Right ventricle myocardium superior (tissue), 1 donor: Measurements from ENCODE around the gene CENPP. TPM values are rescaled to one million over a fixed set of nuclear protein-coding genes. Genes with fewer than 3 reads are reported as not detected.

Experiments used
- ATAC-seq: fragments of 200-7000 bp; cut with Tn5 transposase; one replicate; pipeline ENCODE4 v1.9.1; 2020; ENCODE audit warnings: mild to moderate bottlenecking; ENCODE audit not compliant: poor library complexity
- DNase-seq: peaks from one replicate; pipeline ENCODE4 v3.0.0-alpha.2; 2020
- intact Hi-C: fragments of 100-400 bp; cut with DNase I; formaldehyde crosslinking; loops from one replicate; pipeline ENCODE4 v1.11.2; 2022
- total RNA-seq: library from RNA; stranded (reverse); fragmentation: NEBNext Ultra II Directional; extraction: Animal tissue kit (Norgen Biotek cat#: 25700); gene quantifications from one replicate; pipeline ENCODE4 v1.2.1, GENCODE V29; 2021
- donor health status: DM: no; HTN: yes; CAD: no; lungs with severe emphysema.

CENPP gene
- total RNA-seq, 1 donor from 2014 or later, result 3.0 TPM

DNA sequence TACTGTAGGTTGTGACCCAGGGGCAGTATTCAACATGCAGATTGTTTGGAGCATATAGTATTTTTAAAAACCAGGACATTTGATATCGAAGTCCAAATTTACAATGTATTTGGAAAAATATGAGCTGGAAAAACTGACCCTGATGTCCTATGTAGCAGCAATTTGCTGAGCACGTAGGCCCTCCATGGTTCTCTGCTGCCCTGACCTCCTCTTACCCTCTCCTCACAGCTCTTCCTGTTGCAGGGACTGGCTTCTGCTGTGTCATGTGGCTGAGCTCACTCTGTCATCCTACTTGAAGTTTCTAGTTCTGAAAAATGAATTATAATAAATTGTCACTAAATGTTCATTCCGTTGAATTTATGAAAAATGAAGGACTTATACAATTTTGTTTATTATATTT lies 160.6 kb downstream of the CENPP start:
- ATAC-seq (no peak), DNase-seq (no peak)
- intact Hi-C loops, result no loop called here

DNA sequence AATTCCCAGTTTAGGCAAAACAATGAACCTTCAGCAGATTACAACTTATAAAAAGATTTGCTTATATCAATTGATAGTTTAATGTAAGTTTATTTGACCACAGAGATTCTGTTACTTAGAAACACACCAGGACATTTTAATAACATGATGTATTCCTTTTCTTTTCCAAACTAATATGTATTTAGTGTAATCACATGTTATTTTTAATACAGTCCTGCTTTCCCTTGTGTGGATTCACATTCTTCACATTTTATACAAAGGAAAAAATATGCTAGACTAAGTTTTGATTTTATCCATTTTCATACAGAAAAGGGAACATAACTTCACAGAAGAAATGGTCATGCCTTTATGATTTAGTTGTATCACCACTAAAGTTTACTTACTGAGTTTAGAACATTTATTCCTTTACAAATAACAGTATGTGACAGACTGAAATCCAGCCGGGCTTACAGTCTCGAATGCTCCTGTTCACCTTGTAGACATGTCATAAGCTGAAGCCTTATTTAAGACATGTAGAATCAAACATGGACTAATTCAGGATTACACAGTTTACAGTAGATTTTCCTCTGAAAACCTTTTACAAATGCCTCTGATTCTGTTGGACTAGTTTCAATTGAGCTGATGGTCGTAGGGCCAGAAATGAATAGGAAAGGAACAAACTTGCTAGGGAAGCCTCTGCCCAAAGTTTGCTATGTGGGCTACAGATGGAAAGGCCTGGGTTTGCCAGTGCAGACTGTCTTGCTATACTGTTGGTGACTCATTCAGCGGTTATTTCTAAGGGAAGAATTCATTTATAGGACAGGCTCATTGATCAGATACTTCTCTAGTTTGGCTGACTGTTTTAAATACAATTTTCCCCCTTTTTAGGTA lies 163.2 kb downstream of the CENPP start:
- intact Hi-C loops, result no loop called here
- ATAC-seq, result no peak
- DNase-seq, result no peak

DNA sequence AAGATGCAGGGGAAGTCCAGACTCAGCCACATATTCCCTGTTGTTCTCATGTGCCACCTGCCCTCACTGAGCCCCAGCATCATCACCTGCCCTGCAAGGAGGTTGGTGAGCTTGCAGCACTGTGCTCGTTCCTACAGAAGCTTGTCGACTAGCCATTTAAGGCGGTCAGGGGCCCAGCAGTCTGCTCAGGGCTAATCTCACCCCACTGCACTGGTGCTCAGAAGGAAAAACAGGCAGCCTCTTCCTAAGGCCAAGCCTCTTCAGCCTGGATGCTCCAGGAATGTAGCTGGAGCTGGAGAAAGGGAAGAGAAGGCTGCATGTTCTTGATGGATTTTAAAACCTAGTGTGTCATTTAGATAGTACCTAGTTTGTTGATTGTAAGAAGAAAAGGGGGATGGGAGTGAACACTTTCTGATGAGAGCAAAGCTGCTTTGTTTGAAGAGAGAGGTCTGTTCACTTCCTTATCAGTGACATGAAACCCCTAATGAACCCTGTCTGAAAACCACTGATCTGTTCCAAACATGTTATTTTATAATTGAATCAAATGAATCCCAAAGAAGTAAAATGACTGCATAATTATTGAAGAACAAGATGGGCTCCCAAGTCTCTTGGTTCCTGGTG lies 167.1 kb downstream of the CENPP start:
- ATAC-seq (no peak), DNase-seq (no peak)
- intact Hi-C loops, result no loop called here

GRCh38 chr9:92493749-92494387 lies 168.1 kb downstream of the CENPP start:
- DNase-seq, result no peak
- no peak for ATAC-seq
- intact Hi-C loops, result no loop called here

DNA sequence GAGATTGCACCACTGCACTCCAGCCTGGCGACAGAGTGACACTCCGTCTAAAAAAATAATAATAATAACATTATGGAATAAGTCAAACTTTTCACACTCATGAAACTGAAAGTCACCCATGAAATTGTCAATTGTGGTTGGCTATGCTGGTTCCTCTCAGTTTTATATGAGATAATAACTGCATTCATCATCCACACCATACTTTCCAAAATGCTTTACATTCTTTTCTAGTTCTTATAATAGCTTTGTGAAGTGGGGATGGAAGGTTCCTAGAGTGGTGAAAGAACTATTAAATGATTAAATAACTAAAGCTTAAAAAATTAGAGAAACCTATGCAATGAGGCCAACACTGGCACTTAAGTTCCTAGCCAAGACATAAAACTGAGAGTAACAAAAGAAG lies 169.1 kb downstream of the CENPP start:
- no peak for DNase-seq
- intact Hi-C loops, result no loop called here
- ATAC-seq, result no peak

DNA sequence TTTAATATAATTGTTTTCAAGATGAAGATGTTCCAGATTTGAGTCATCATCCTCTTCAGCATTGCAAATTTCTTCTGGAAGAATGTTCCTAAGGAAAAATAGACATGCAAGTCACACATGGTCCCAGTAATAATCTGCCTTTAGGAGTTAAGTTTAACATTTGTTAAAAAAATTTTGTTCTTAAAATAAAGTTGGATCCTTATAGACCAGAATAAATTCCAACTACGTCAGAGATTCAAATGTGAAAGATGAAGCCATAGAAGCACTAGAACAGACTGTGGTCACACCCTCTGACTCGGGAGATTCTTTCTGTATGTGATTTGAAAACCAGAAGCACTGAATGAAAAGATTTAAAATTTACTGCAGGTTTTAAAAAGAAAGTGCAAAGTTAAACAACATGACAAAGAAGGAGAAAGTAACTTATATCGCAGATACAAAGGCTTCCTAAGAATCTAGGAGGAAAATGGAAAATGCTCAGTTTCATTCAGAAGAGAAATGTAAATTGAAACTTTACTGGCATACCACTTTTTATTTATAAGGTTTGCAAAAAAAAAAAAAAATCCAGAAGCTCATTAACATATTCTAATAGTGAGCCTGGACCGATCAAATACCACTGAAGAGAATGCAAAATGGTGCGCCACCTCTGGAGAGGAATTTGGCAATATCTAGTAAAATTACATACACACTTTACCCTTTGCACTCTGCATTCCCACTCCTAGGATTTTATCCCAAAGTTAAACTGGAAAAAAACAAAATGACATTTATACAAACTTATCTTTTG lies 170.8 kb downstream of the CENPP start:
- intact Hi-C loops, result no loop called here
- ATAC-seq (no peak), DNase-seq (no peak)

DNA sequence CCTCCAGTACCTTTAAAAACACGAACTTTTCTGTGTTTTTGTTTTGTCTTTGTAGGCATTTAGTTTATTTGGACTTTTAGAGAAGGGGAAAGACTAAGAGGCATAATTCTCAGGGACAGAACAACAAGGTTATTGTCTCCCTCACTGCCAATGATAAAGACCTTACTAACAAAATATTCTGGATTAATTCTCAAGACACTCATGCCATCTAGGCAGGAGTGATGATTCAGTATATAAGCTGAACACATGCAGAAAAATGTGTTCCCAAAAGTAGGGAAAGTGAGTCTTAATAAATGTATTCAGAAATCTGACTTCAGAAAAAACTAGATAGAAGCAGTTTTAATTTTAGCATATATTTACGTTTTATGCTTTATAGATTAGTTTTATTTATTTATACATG lies 173.9 kb downstream of the CENPP start:
- intact Hi-C loops, result no loop called here
- DNase-seq, result no peak

GRCh38 chr9:92500725-92501124 lies 175.0 kb downstream of the CENPP start:
- intact Hi-C loops, result no loop called here
- no peak for DNase-seq
- peak; percentile 37 for ATAC-seq

More for the DNA sequence above, 173.9 kb downstream of the CENPP start:
- ATAC-seq, result no peak

DNA sequence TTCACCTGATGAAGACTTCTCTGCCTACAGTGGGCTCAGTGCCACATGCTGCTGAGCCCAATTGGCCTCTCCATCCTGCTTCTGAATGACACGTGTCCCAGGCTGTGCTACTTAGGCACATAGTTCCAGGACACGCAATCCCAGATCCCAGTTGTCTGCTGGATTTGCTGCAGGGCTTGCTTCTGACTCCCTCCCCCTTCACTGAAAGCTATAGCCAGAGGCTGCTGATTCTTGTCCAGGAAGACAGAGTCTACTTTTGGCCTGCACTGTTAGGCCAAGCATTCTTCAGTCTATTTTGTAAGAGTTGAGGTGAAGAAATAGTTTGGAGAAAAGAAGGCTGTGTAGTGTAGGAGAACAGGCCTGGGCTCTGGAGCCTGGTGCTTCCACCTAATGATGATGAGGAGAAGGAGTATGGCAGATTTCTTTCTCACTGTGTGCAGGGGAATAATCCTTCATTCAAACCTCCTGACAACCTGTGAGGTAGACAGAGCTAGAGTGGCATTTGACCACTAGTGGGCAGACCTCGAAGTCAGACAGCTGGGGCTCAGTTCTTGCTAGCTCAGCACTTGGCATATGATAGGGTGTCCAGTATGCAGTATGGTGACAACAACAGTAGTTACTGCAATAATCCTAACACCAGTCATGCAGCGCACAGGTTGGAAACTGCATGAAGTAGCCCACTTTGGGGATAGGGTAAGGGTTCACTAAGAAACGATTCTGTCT lies 176.1 kb downstream of the CENPP start:
- intact Hi-C loops, result no loop called here
- ATAC-seq (peak; percentile 76), DNase-seq (peak; percentile 63)

GRCh38 chr9:92503156-92503555 lies 177.4 kb downstream of the CENPP start:
- intact Hi-C loops, result no loop called here
- no peak for DNase-seq
- no peak for ATAC-seq

- ATAC-seq (no peak), DNase-seq (no peak)
- intact Hi-C loops, result no loop called here
Observed at GRCh38 chr9:92504881-92505280, 179.1 kb downstream of the CENPP start.

DNA sequence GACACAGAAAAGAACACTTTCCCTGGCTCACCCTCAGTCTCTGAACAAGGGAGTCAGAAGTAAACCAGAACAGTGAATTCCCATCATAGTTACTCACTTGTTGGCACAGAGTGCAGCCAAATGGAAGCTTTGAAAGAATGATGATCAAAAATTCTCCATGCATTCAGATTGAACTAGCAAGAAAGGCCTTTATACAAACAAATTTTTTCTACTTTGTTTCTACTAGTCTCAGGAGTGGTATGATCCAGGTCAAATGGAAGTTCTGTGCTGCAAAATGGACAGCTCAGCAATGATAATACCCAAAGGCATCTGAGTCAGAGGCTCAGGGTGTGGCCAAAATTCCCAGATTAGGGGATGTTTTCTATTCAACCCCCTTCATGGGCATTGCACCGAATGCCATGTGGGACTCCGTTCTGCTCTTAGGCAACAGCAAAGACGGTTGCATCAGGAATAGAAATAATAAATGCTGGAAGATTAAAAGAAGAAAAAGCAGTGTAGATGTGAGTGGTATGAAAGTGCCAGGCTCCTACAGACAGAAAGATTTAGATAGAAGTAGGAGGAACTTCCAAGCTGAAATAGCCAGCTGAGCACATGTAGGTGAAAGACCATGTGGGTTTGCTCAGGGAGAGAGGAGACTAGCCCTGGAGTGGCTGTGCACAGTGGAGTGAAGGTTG lies 180.6 kb downstream of the CENPP start:
- ATAC-seq (peak; percentile 69), DNase-seq (no peak)
- intact Hi-C loops, result no loop called here

GRCh38 chr9:92507005-92507404 lies 181.3 kb downstream of the CENPP start:
- no peak for ATAC-seq
- intact Hi-C loops, result no loop called here
- DNase-seq, result no peak

- no peak for ATAC-seq
- DNase-seq, result no peak
- intact Hi-C loops, result no loop called here
Observed at GRCh38 chr9:92507496-92507895, 181.7 kb downstream of the CENPP start.

- intact Hi-C loops, result no loop called here
- peak; percentile 18 for ATAC-seq
- peak; percentile 53 for DNase-seq
Observed at GRCh38 chr9:92508018-92508820, 182.5 kb downstream of the CENPP start.

- intact Hi-C loops, result no loop called here
- no peak for ATAC-seq
- DNase-seq, result no peak
Observed at GRCh38 chr9:92509050-92509449, 183.3 kb downstream of the CENPP start.

DNA sequence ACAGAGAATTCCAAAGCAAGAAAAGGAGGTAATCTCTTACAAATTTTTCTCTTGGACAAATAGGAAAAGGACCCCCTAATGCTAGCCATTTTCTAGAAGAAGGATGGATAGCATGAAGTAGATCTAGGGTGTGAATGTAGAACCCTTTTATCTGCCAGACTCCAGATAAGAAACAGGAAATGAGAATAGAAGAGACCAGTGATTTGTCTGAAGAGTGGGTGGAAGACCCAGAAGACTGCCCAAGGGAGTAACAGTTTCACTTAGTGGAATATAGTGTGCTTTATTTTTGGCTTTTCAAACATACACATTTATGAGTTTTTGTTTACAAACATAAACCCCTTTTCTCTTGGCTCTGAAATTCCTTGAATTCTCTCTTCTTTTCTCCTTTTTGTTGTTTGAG lies 185.0 kb downstream of the CENPP start:
- intact Hi-C loops, result no loop called here
- ATAC-seq (no peak), DNase-seq (no peak)
